GOT3 (cell line): Measurements from ENCODE around the gene ABCC12.
"Not testable (repeated sequence)": the region's sequence is repeated elsewhere in the genome, so short reads cannot be mapped to it uniquely, and the experiment has no call there.

Experiments
- DNase-seq: peaks from one replicate; lab custom pipeline; 2025; ENCODE audit warnings: mixed read lengths; lab: John Stamatoyannopoulos, UW

Gene ABCC12

GRCh38 chr16:48155926-48156789 is at the start of gene ABCC12:
TSS of gene ABCC12 (minus strand) at chr16:48155993. CDS start at chr16:48146424, 9,569 bp downstream.
- DNase-seq, result no peak

GRCh38 chr16:48204825-48205151 is 49.0 kb upstream of the ABCC12 start:
- DNase-seq, result no peak

GRCh38 chr16:48203974-48204824 is 48.4 kb upstream of the ABCC12 start:
- no peak for DNase-seq

- no peak for DNase-seq
Observed at GRCh38 chr16:48201515-48202201, 45.9 kb upstream of the ABCC12 start.

- DNase-seq, result no peak
Observed at GRCh38 chr16:48197294-48197693, 41.5 kb upstream of the ABCC12 start.

- DNase-seq, result no peak
Observed at GRCh38 chr16:48194828-48195556, 39.2 kb upstream of the ABCC12 start.

GRCh38 chr16:48193846-48194245 is 38.1 kb upstream of the ABCC12 start:
- DNase-seq, result no peak

GRCh38 chr16:48188449-48189102 is 32.8 kb upstream of the ABCC12 start:
- no peak for DNase-seq

GRCh38 chr16:48187779-48188178 is 32.0 kb upstream of the ABCC12 start:
- no peak for DNase-seq

- DNase-seq, result no peak
Observed at GRCh38 chr16:48184681-48185080, 28.9 kb upstream of the ABCC12 start.

GRCh38 chr16:48182979-48183537 is 27.3 kb upstream of the ABCC12 start:
- DNase-seq, result no peak

- not testable (repeated sequence) for DNase-seq
Observed at GRCh38 chr16:48181746-48182520, 26.1 kb upstream of the ABCC12 start.

- DNase-seq, result no peak
Observed at GRCh38 chr16:48180868-48181480, 25.2 kb upstream of the ABCC12 start.

- DNase-seq, result no peak
Observed at GRCh38 chr16:48176635-48177408, 21.0 kb upstream of the ABCC12 start.

GRCh38 chr16:48173889-48174288 is 18.1 kb upstream of the ABCC12 start:
- DNase-seq, result no peak

GRCh38 chr16:48172682-48173081 is 16.9 kb upstream of the ABCC12 start:
- DNase-seq, result no peak

GRCh38 chr16:48169896-48170295 is 14.1 kb upstream of the ABCC12 start:
- no peak for DNase-seq

GRCh38 chr16:48168075-48168474 is 12.3 kb upstream of the ABCC12 start:
- DNase-seq, result no peak

GRCh38 chr16:48166617-48167016 is 10.8 kb upstream of the ABCC12 start:
- DNase-seq, result not testable (repeated sequence)
